ENCODE measurements around the gene DYTN.

DNA sequence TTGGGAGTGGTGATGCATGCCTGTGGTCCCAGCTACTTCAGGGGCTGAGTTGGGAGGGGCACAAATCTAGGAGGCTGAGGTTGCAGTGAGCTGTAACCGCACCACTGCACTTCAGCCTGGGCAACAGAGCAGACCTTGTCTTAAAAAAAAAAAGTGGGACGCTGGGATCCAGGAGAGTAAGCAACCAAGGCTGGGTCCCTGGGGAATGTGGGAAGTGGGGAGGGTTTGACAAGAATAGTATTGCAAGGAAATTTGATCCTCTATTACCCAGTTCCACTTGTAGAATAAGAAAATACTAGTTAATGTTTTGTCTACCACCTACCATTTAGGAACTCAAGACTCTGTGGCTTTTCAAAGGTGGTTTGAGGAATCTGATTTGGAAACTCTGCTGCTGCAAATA is 21.1 kb upstream of the DYTN start:
- TF ChIP-seq CTCF (conservative IDR thresholded peaks at IDR 0.05 in 1 of 2, IDR thresholded peaks at IDR 0.05 in 1 of 2; ENCODE audit: extremely low read depth in 1 of 2, insufficient read depth in 1 of 2, low read depth in 1 of 2, low read length in 2 of 2) (no peak), EZH2 (IDR thresholded peaks at IDR 0.05; ENCODE audit: borderline replicate concordance, low read length) (no peak)

Measured in mammary epithelial cell (primary cell).